Activated naive CD4-positive, alpha-beta T cell treated with anti-CD3 and anti-CD28 coated beads, Interleukin-2, amount 50 U/mL, for 72 hours (primary cell): ENCODE measurements around the gene ARL10. TPM values are rescaled to one million over a fixed set of nuclear protein-coding genes. Genes with fewer than 3 reads are reported as not detected.
A peak's percentile ranks its signal among the peaks of the same experiment; 100 is the strongest.

ENCODE experiments used
- ATAC-seq, 2 donors: fragments of 150-1000 bp; cut with Tn5 transposase; 2 replicates each; pipeline ENCODE4 v1.10.0; 2021; ENCODE audit warnings: mild to moderate bottlenecking in 2 of 2, moderate library complexity in 2 of 2
- DNase-seq, 2 donors: peaks; one replicate each; pipeline ENCODE4 v3.0.0; 2021 to 2022; ENCODE audit warnings: low spot score in 2 of 2
- H3K27ac Mint-ChIP-seq, 2 donors: one replicate each; pipeline ENCODE4 v1.8.0; 2022; ENCODE audit warnings: mild to moderate bottlenecking in 2 of 2, mixed read lengths in 2 of 2
- H3K36me3 Mint-ChIP-seq, 2 donors: one replicate each; pipeline ENCODE4 v1.8.0; 2022; ENCODE audit warnings: mixed read lengths in 2 of 2
- H3K9me3 Mint-ChIP-seq, 2 donors: one replicate each; pipeline ENCODE4 v1.8.0; 2022; ENCODE audit warnings: mixed read lengths in 2 of 2
- total RNA-seq, 2 donors: library from RNA; stranded (reverse); gene quantifications; one replicate each; pipeline ENCODE4 v1.2.3, GENCODE V29; 2022

Gene ARL10
- total RNA-seq, 2 donors from 2014 or later: 3.1 to 19.1 TPM

DNA sequence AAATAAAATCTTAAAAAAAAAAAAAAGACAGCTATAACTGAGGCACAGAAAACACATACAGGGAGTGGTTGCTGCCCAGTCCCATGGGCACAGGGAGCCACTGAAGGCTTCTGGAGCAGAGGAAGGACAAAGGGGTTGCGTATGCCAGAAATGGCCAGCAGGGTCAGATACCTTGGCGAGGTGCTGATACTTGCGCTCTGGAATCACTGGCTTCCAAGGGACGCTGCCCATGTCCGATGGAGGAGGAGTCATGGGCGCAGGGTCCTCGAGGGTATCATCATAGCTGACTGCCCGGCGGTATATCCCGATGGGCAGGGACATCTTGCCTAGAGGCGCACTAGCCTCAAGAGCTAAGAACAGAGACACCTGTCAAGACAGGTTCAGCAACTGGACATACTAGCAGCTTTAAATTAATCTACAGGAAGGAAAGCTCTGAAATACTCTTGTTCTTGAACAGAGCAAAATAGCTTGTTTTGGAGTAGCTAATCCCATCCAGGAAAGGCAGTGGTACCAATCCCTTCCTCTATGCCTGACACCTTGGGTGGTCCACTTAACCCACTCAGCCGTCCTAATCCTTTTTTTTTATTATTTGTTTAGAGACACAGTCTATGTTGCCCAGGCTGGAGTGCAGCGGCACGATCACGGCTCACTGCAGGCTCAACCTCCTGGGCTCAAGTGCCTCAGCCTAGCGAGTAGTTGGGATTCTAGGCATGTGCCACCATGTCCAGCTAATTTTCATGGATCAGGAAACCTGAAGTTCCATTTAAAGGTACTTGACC lies 9.7 kb upstream of the ARL10 start:
- no peak for DNase-seq
- peak in 1 of 2 donors; percentile 33 for ATAC-seq
- H3K27ac Mint-ChIP-seq: peak overlapping the region in 1 of 2 donors; percentile 88
- H3K9me3 Mint-ChIP-seq: no peaks in the 10 kb centered on the region
- H3K36me3 Mint-ChIP-seq: peaks cover 11 to 20% of the 10 kb centered on the region in 2 donors

DNA sequence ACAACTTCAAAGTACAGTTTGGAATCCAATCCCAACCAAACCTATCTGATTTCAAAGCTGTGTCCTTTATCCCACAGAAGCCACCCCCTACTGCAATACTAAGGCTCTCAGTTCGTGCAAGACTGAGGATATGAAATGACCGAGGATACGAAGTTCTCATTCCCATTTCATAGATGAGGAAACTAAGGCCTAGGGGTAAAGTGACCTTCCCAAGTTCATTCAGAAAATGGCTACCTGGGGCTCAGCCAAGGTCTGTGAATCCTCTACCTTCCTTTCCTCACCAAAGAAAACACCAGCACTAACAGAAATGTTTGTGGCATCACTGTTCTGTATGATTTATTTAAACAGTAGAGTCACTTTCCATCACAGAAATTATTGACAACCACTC lies 9.1 kb upstream of the ARL10 start:
- no peaks in the 10 kb centered on the region for H3K9me3 Mint-ChIP-seq
- no peak for DNase-seq
- no peak for ATAC-seq
- peaks cover 11 to 20% of the 10 kb centered on the region in 2 donors for H3K36me3 Mint-ChIP-seq
- peak overlapping the region in 1 of 2 donors; percentile 79 for H3K27ac Mint-ChIP-seq

GRCh38 chr5:176359658-176360057 lies 5.6 kb upstream of the ARL10 start:
- DNase-seq (no peak), ATAC-seq (no peak)
- Mint-ChIP-seq H3K9me3 (no peaks in the 10 kb centered on the region), H3K27ac (peak overlapping the region; percentile 69 to 91), H3K36me3 (peaks cover 7 to 20% of the 10 kb centered on the region in 2 donors)

- H3K9me3 Mint-ChIP-seq: no peaks in the 10 kb centered on the region
- peaks cover 7 to 20% of the 10 kb centered on the region in 2 donors for H3K36me3 Mint-ChIP-seq
- H3K27ac Mint-ChIP-seq: peak overlapping the region; percentile 94 to 96
- ATAC-seq (peak in 1 of 2 donors; percentile 2), DNase-seq (no peak)
Observed at GRCh38 chr5:176360894-176361436, 4.3 kb upstream of the ARL10 start.

- Mint-ChIP-seq H3K36me3 (peaks cover 7 to 24% of the 10 kb centered on the region in 2 donors), H3K9me3 (no peaks in the 10 kb centered on the region), H3K27ac (peak within 1 kb of the TSS; percentile 94 to 96)
- peak; percentile 91 to 94 for DNase-seq
- ATAC-seq: peak; percentile 91
Observed at GRCh38 chr5:176361437-176362232, 3.7 kb upstream of the ARL10 start, which contains the start of gene KIAA1191. KIAA1191 (minus strand) TSS chr5:176361764; CDS start chr5:176359508, 2,256 bp downstream.

GRCh38 chr5:176362233-176362490 lies 3.1 kb upstream of the ARL10 start:
- peaks cover 7 to 26% of the 10 kb centered on the region in 2 donors for H3K36me3 Mint-ChIP-seq
- no peaks in the 10 kb centered on the region for H3K9me3 Mint-ChIP-seq
- no peak for ATAC-seq
- H3K27ac Mint-ChIP-seq: peak overlapping the region; percentile 94 to 96
- DNase-seq: no peak

GRCh38 chr5:176364765-176365350 lies 429 bp upstream of the ARL10 start:
- peak overlapping the region; percentile 56 to 65 for H3K27ac Mint-ChIP-seq
- ATAC-seq (no peak), DNase-seq (no peak)
- no peaks in the 10 kb centered on the region for H3K9me3 Mint-ChIP-seq
- peaks cover under 1 to 18% of the 10 kb centered on the region in 2 donors for H3K36me3 Mint-ChIP-seq

DNA sequence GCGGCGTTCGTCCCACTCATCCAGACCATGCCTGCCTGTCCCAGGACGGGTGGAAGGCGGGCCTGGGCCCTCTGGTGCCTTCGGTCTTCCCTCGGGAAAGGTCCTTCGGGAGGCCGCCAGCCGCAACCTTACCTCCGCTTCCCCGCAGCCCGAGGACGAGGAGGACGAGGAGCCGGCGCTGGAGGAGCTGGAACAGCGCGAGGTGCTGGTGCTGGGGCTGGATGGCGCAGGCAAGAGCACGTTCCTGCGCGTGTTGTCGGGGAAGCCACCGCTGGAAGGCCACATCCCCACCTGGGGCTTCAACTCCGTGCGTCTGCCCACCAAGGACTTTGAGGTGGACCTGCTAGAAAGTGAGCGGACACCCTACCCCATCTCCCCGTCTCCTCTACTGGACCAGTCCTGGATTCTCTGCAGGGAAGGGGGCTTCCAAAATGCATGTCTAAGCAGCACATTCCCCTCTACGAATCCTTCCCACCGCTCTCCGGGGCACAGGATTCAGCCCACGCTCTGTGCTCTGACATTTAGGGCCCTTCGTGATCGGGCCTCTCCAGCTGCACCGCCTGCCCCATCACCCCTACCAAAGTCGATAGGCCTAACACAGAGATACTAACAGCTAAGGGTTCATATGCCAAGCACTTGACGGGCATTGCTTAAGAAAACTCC lies 1.1 kb downstream of the ARL10 start:
- no peak for DNase-seq
- no peaks in the 10 kb centered on the region for H3K9me3 Mint-ChIP-seq
- peak overlapping the region in 1 of 2 donors; percentile 19 for H3K27ac Mint-ChIP-seq
- peaks cover 0 to 17% of the 10 kb centered on the region in 2 donors for H3K36me3 Mint-ChIP-seq
- no peak for ATAC-seq

- DNase-seq (no peak), ATAC-seq (no peak)
- peaks cover 0 to 17% of the 10 kb centered on the region in 2 donors for H3K36me3 Mint-ChIP-seq
- H3K27ac Mint-ChIP-seq: no peak overlapping the region
- no peaks in the 10 kb centered on the region for H3K9me3 Mint-ChIP-seq
Observed at GRCh38 chr5:176368726-176369125, 3.4 kb downstream of the ARL10 start.

GRCh38 chr5:176369934-176370711 lies 4.8 kb downstream of the ARL10 start:
- peak overlapping the region in 1 of 2 donors; percentile 55 for H3K27ac Mint-ChIP-seq

DNA sequence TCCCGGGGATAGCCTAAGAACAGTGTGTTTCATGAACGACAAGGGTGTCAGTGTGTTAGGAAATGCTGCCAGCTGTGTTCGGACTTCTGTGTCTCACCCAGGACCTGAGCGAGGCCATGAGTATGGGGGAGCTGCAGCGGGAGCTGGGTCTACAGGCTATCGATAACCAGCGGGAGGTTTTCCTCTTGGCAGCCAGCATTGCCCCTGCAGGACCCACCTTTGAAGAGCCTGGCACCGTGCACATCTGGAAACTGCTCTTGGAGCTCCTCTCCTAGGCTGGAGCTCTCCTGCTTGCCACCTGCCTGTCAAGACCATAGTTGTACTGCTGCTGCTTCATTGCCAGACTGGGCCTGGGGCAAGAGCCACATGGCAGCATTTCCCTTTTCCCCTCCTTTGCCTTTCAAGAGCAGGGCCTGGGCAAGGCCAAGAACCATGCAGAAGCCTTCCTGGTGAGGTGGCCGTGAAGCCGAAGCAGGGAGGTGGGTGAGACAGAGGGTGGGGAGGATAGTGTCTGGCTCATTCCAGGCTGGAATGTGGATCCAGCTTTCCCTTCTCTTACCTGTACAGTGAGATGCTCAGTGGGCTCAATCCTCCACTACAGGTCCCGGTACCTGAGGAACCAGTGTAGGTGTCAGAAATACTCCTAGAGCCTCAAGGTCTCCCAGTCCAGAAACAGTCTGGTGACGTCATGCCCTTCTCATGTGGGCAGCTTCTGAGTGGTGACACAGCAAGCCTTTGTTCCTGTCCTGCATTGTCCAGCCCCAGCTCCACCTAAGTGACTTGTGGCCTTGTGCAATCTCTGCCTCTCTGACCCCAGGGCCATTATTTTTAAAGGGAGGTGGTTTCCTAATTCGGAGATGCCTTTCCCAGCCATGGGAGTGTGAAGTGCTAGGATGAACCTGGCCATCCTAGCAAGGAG lies 6.6 kb downstream of the ARL10 start:
- no peak for ATAC-seq

More at GRCh38 chr5:176369934-176370711, 4.8 kb downstream of the ARL10 start:
- Mint-ChIP-seq H3K9me3 (no peaks in the 10 kb centered on the region), H3K36me3 (peaks cover 0 to 17% of the 10 kb centered on the region in 2 donors)
- no peak for ATAC-seq
- no peak for DNase-seq

DNA sequence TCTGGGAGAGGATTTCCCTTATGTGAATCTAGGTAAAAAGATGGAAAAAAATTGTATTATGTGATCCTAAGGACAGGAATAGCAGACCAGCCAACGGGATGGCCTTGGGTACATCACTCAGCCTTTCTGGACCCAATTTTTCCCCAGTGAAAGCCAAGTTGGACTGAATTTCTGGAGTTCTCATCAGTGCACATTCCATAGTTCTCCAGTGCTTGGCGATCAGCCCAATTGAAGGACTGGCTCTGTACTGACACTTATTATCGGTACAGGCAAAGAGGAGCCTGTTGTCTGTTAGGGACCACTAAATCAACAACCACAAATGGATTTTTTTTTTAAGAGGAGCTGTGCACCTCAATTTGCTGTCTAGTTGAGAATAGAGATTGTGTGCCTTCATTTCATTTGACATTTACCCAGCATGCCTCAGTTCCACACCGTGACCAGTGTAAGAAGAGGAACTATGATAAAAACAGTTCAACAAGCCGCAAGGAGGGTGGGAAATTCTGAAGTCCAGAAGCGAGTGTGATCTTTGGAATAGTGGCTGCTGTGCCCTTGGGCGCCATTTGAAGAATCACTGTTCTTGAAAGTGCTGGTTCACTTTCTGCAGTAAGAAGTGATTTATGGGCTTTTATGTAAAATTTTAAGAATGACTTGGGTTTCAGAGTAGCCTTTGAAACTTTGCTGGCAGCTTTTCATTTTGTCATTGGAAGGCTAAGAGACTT lies 8.0 kb downstream of the ARL10 start:
- DNase-seq: no peak
- Mint-ChIP-seq H3K9me3 (no peaks in the 10 kb centered on the region), H3K27ac (no peak overlapping the region), H3K36me3 (peaks cover 0 to 5% of the 10 kb centered on the region in 2 donors)
- ATAC-seq: no peak

More for the DNA sequence above, 6.6 kb downstream of the ARL10 start:
- H3K27ac Mint-ChIP-seq: no peak overlapping the region
- no peaks in the 10 kb centered on the region for H3K9me3 Mint-ChIP-seq
- DNase-seq: no peak
- H3K36me3 Mint-ChIP-seq: peaks cover 5 to 12% of the 10 kb centered on the region in 2 donors

- no peak for DNase-seq
- ATAC-seq: no peak
- H3K36me3 Mint-ChIP-seq: peaks cover 18 to 42% of the 10 kb centered on the region in 2 donors
- no peaks in the 10 kb centered on the region for H3K9me3 Mint-ChIP-seq
- H3K27ac Mint-ChIP-seq: no peak overlapping the region
Observed at GRCh38 chr5:176379881-176380280, 14.6 kb downstream of the ARL10 start.

DNA sequence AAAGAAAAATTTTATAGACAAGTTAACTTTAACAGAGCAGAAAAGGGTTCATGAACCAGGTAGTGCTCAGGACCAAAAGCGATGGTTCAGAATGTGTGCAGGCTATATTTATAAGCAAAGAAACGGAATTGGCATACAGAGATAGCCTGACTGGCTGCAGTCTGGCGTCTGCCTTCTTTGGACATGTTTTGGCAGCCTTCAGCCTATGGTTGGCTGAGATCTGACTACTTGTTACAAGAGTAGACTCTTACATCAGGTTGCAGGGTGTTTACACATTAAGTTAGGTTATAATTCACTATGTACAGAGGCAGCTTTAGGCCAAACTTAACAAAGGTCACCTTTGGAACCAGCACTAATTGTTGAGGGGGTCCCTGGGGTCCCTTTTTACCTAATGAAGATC lies 16.1 kb downstream of the ARL10 start:
- no peak for ATAC-seq
- Mint-ChIP-seq H3K36me3 (peaks cover 26 to 58% of the 10 kb centered on the region in 2 donors), H3K27ac (no peak overlapping the region)

More for the DNA sequence above, 16.1 kb downstream of the ARL10 start:
- no peaks in the 10 kb centered on the region for H3K9me3 Mint-ChIP-seq
- DNase-seq: no peak
